SK-N-SH (cell line): ENCODE data around the gene ASB8. TPM values are rescaled to one million over a fixed set of nuclear protein-coding genes. Genes with fewer than 3 reads are reported as not detected.

Experiments
- CTCF ChIA-PET: fragments of 300-600, 350-600 bp; formaldehyde crosslinking; extraction: SDS; loops from one replicate; lab custom pipeline; 2021; lab: Yijun Ruan, JAX
- POLR2A ChIA-PET: fragments of 350-600 bp; sonication (Branson Sonifier 250); formaldehyde crosslinking; extraction: SDS; loops from one replicate; lab custom pipeline; 2020; ENCODE audit warnings: antibody characterized with exemption, inconsistent platforms; lab: Yijun Ruan, JAX
- DNase-seq: peaks from one replicate; pipeline ENCODE4 v3.0.0; 2012
- H2AFZ ChIP-seq: fragments of 200-600 bp; sonication (generic); 2 replicates; pipeline ENCODE4 v1.8.1; 2016; ENCODE audit warnings: antibody characterized with exemption, mild to moderate bottlenecking, low read depth
- H3F3A ChIP-seq: fragments of 200-600 bp; sonication (generic); replicated peaks from 2 replicates; pipeline ENCODE3; 2016; ENCODE audit warnings: antibody characterized with exemption, mild to moderate bottlenecking; ENCODE audit not compliant: insufficient read depth
- H3K27ac ChIP-seq, 2 experiments: fragments of 200-500 bp in 1 of 2; fragments of 200-600 bp in 1 of 2; sonication (Bioruptor generic) in 1 of 2; sonication (generic), shearing (Covaris generic) in 1 of 2; 2 replicates each; pipeline versions ENCODE4 v1.5.1 to v1.6.1; 2014 to 2016; ENCODE audit warnings: low read depth in 2 of 2, inconsistent platforms in 1 of 2, low read length in 1 of 2, mild to moderate bottlenecking in 1 of 2, mixed read lengths in 1 of 2
- H3K27me3 ChIP-seq: fragments of 200-600 bp; sonication (generic), shearing (Covaris generic); 2 replicates; pipeline ENCODE4 v1.6.1; 2016; ENCODE audit warnings: mixed run types; ENCODE audit not compliant: insufficient read depth
- H3K36me3 ChIP-seq, 2 experiments: fragments of 200-500 bp in 1 of 2; fragments of 200-600 bp in 1 of 2; sonication (Bioruptor generic) in 1 of 2; sonication (generic) in 1 of 2; replicated peaks in 1 of 2; 2 replicates each; pipeline versions ENCODE3 to v1.5.1; 2014 to 2016; ENCODE audit warnings: low read length in 1 of 2, mild to moderate bottlenecking in 1 of 2; ENCODE audit not compliant: insufficient read depth in 2 of 2, control insufficient read depth in 1 of 2
- H3K4me1 ChIP-seq, 2 experiments: fragments of 200-500 bp in 1 of 2; fragments of 200-600 bp in 1 of 2; sonication (Bioruptor generic) in 1 of 2; sonication (generic), shearing (Covaris generic) in 1 of 2; 2 replicates each; pipeline versions ENCODE4 v1.5.1 to v1.6.1; 2014 to 2016; ENCODE audit warnings: low read depth in 1 of 2, low read length in 1 of 2, mixed run types in 1 of 2; ENCODE audit not compliant: insufficient read depth in 2 of 2, control insufficient read depth in 1 of 2
- H3K4me2 ChIP-seq: fragments of 200-600 bp; sonication (generic), shearing (Covaris generic); 2 replicates; pipeline ENCODE4 v1.6.1; 2017; ENCODE audit warnings: mixed run types
- H3K4me3 ChIP-seq, 2 experiments: fragments of 200-500 bp in 1 of 2; fragments of 200-600 bp in 1 of 2; sonication (Bioruptor generic) in 1 of 2; sonication (generic), shearing (Covaris generic) in 1 of 2; 2 replicates each; pipeline versions ENCODE4 v1.5.1 to v1.8.1; 2014 to 2016; ENCODE audit warnings: low read depth in 2 of 2, inconsistent platforms in 1 of 2, low read length in 1 of 2, mild to moderate bottlenecking in 1 of 2, mixed read lengths in 1 of 2, moderate library complexity in 1 of 2
- H3K79me2 ChIP-seq: fragments of 200-600 bp; sonication (generic); 2 replicates; pipeline ENCODE4 v1.8.1; 2017; ENCODE audit warnings: mild to moderate bottlenecking; ENCODE audit not compliant: insufficient read depth
- H3K9ac ChIP-seq: fragments of 200-600 bp; sonication (generic); 2 replicates; pipeline ENCODE4 v1.6.1; 2017; ENCODE audit warnings: mixed run types
- H3K9me2 ChIP-seq: fragments of 200-600 bp; sonication (generic); 2 replicates; pipeline ENCODE4 v1.6.1; 2017; ENCODE audit warnings: mixed run types
- H3K9me3 ChIP-seq: fragments of 200-600 bp; sonication (generic); 2 replicates; pipeline ENCODE4 v1.6.1; 2017; ENCODE audit warnings: mixed run types, mild to moderate bottlenecking, moderate library complexity
- H4K20me1 ChIP-seq: fragments of 200-600 bp; sonication (generic); 2 replicates; pipeline ENCODE4 v1.6.1; 2017; ENCODE audit warnings: mild to moderate bottlenecking, mixed run types; ENCODE audit not compliant: insufficient read depth
- CHD2 ChIP-seq: fragments of 150-350 bp; IDR thresholded peaks from 2 replicates; pipeline ENCODE4 v1.6.1; 2018; ENCODE audit warnings: low read length; ENCODE audit not compliant: partially characterized antibody
- CTCF ChIP-seq: fragments of 200-600 bp; sonication (generic); IDR thresholded peaks from 2 replicates; pipeline ENCODE4 v1.6.1; 2017; ENCODE audit warnings: antibody characterized with exemption, mild to moderate bottlenecking, moderate library complexity
- ELF1 ChIP-seq: IDR thresholded peaks from 2 replicates; pipeline ENCODE4 v1.4.0; 2012
- FOSL2 ChIP-seq: IDR thresholded peaks from 2 replicates; pipeline ENCODE4 v1.4.0; 2012; ENCODE audit warnings: low read depth, mild to moderate bottlenecking, moderate library complexity, borderline replicate concordance
- FOXM1 ChIP-seq: IDR thresholded peaks from 2 replicates; pipeline ENCODE4 v1.4.0; 2012; ENCODE audit warnings: low read depth, mild to moderate bottlenecking
- GABPA ChIP-seq: IDR thresholded peaks from 2 replicates; pipeline ENCODE4 v1.4.0; 2012; ENCODE audit warnings: low read depth, mild to moderate bottlenecking
- GATA2 ChIP-seq: sonication (generic); formaldehyde crosslinking; IDR thresholded peaks from 2 replicates; pipeline ENCODE4 v1.5.0; 2020; ENCODE audit warnings: mild to moderate bottlenecking, missing genetic modification reagents
- JUND ChIP-seq: IDR thresholded peaks from 2 replicates; pipeline ENCODE4 v1.4.0; 2012
- MAX ChIP-seq: IDR thresholded peaks from 2 replicates; pipeline ENCODE4 v1.4.0; 2012; ENCODE audit warnings: low read depth
- MEF2A ChIP-seq: IDR thresholded peaks from 2 replicates; pipeline ENCODE4 v1.4.0; 2012; ENCODE audit warnings: low read depth, borderline replicate concordance
- NFIC ChIP-seq: IDR thresholded peaks from 2 replicates; pipeline ENCODE4 v1.4.0; 2012; ENCODE audit warnings: borderline replicate concordance
- RCOR1 ChIP-seq: fragments of 150-350 bp; IDR thresholded peaks from 2 replicates; pipeline ENCODE4 v1.6.1; 2017; ENCODE audit warnings: antibody characterized with exemption, low read length
- SIN3A ChIP-seq: IDR thresholded peaks from 2 replicates; pipeline ENCODE4 v1.6.1; 2012; ENCODE audit warnings: low read depth, mild to moderate bottlenecking, low read length, moderate library complexity, borderline replicate concordance
- TAF1 ChIP-seq: IDR thresholded peaks from 2 replicates; pipeline ENCODE4 v1.6.1; 2012; ENCODE audit warnings: low read depth, mild to moderate bottlenecking, low read length, moderate library complexity, borderline replicate concordance
- TCF12 ChIP-seq: IDR thresholded peaks from 2 replicates; pipeline ENCODE4 v1.4.0; 2012
- USF2 ChIP-seq: fragments of 150-350 bp; IDR thresholded peaks from 2 replicates; pipeline ENCODE4 v1.6.1; 2017; ENCODE audit warnings: antibody characterized with exemption, low read length, low read depth, borderline replicate concordance
- YY1 ChIP-seq: IDR thresholded peaks from 2 replicates; pipeline ENCODE4 v1.4.0; 2012; ENCODE audit warnings: low read depth, mild to moderate bottlenecking
- WGBS: methylation state at CpG from one replicate; pipeline ENCODE4 v1.1.6; 2017; ENCODE audit warnings: low lambda C conversion rate; 5-methylcytosine and 5-hydroxymethylcytosine counted together
- polyA plus RNA-seq, 3 experiments: library from polyadenylated mRNA; depleted of rRNA; stranded (reverse); fragments of >200 nt; gene quantifications; 2 replicates each; pipeline ENCODE4 v1.2.3, GENCODE V29; 2012

Gene ASB8
- polyA plus RNA-seq, 1 of the 3 experiments (the other 2 are of a cell fraction), result 13.8 TPM

GRCh38 chr12:48180857-48181495, 23.7 kb upstream of the ASB8 start:
- Histone ChIP-seq H3K79me2 (no peaks in the 10 kb centered on the region), H3K27me3 (0 out of 2 replicates have a peak, but pooled peaks cover 7% of the 10 kb centered on the region), H3F3A (no peaks in the 10 kb centered on the region), H3K9ac (no peak overlapping the region), H3K36me3 (no peaks in the 10 kb centered on the region), H3K27ac (no peak overlapping the region), H3K9me3 (no peaks in the 10 kb centered on the region), H4K20me1 (no peaks in the 10 kb centered on the region)
- ChIA-PET POLR2A (no interaction called here), CTCF (interaction anchor here (0.9 to 2.5 kb wide), 4 partner anchors 15 to 23 kb away, joined by 3 to 9 read pairs (median 4); no protein-coding TSS in a partner anchor)
- 72% methylated on average over 2 of the region's 2 CpGs for WGBS
- TF ChIP-seq SIN3A, result no peak
- TF ChIP-seq FOXM1, result no peak
- TF ChIP-seq YY1, result no peak
- TF ChIP-seq GABPA, result no peak
- no peak for TF ChIP-seq FOSL2
- TF ChIP-seq CHD2, result no peak
- TF ChIP-seq TAF1, result no peak
- TF ChIP-seq TCF12, result no peak
- TF ChIP-seq MEF2A, result no peak
- TF ChIP-seq NFIC, result no peak
- TF ChIP-seq JUND, result no peak
- TF ChIP-seq RCOR1, result no peak
- TF ChIP-seq GATA2 (CRISPR knock-in tag), result no peak
- no peak for TF ChIP-seq MAX
- TF ChIP-seq USF2, result no peak
- TF ChIP-seq ELF1, result no peak
- TF ChIP-seq CTCF, result no peak
- TF ChIP-seq, all 33 proteins: peak for 0
- Histone ChIP-seq H3K4me2 (no peak overlapping the region), H3K9me2 (no peaks in the 10 kb centered on the region), H2AFZ (no peak overlapping the region), H3K4me1 (peaks cover 7 to 24% of the 10 kb centered on the region in 2 experiments; a peak in 3 of 4 replicates), H3K4me3 (no peak overlapping the region)
- DNase-seq, result no peak
